T-helper 2 cell treated with Interferon-gamma antibody and Interleukin-4, amounts not matched to agents 5 μg/mL and 100 μg/mL, for 36 hours (primary cell): Measurements from ENCODE around the gene EGR2.
A peak's percentile ranks its signal among the peaks of the same experiment; 100 is the strongest.

Experiments used
- DNase-seq: peaks from one replicate; pipeline ENCODE4 v3.0.0; 2021; ENCODE audit warnings: low spot score
- H3K27ac Mint-ChIP-seq: one replicate; pipeline ENCODE4 v1.8.0; 2021; ENCODE audit warnings: mild to moderate bottlenecking, mixed read lengths
- H3K27me3 Mint-ChIP-seq: one replicate; pipeline ENCODE4 v1.8.0; 2021; ENCODE audit warnings: low read depth, mixed read lengths
- H3K36me3 Mint-ChIP-seq: one replicate; pipeline ENCODE4 v1.8.0; 2021; ENCODE audit warnings: low read depth, mixed read lengths
- H3K4me1 Mint-ChIP-seq: one replicate; pipeline ENCODE4 v1.8.0; 2021; ENCODE audit warnings: low read depth, mixed read lengths
- H3K4me3 Mint-ChIP-seq: one replicate; pipeline ENCODE4 v1.8.0; 2022; ENCODE audit warnings: mild to moderate bottlenecking, moderate library complexity, mixed read lengths
- H3K9me3 Mint-ChIP-seq: one replicate; pipeline ENCODE4 v1.8.0; 2021; ENCODE audit warnings: mixed read lengths

Gene EGR2

GRCh38 chr10:62839590-62839989 is 23.4 kb upstream of the EGR2 start:
- no peak overlapping the region for H3K27ac Mint-ChIP-seq
- H3K36me3 Mint-ChIP-seq, result no peaks in the 10 kb centered on the region
- no peak overlapping the region for H3K4me3 Mint-ChIP-seq
- no peak for DNase-seq
- peaks cover 8% of the 10 kb centered on the region for H3K4me1 Mint-ChIP-seq
- peaks cover 10% of the 10 kb centered on the region for H3K27me3 Mint-ChIP-seq
- H3K9me3 Mint-ChIP-seq, result no peaks in the 10 kb centered on the region

- Mint-ChIP-seq H3K36me3 (no peaks in the 10 kb centered on the region), H3K4me3 (no peak overlapping the region), H3K27me3 (peaks cover 10% of the 10 kb centered on the region), H3K27ac (no peak overlapping the region), H3K4me1 (no peaks in the 10 kb centered on the region), H3K9me3 (no peaks in the 10 kb centered on the region)
- DNase-seq, result no peak
These were observed 15.2 kb upstream of the EGR2 start for GRCh38 chr10:62831346-62831745.

- no peak for DNase-seq
- Mint-ChIP-seq H3K27ac (no peak overlapping the region), H3K36me3 (no peaks in the 10 kb centered on the region), H3K9me3 (no peaks in the 10 kb centered on the region), H3K4me1 (no peaks in the 10 kb centered on the region), H3K4me3 (no peak overlapping the region), H3K27me3 (peaks cover 13% of the 10 kb centered on the region)
These were observed 14.5 kb upstream of the EGR2 start for GRCh38 chr10:62830679-62831078.

- Mint-ChIP-seq H3K4me3 (no peak overlapping the region), H3K36me3 (no peaks in the 10 kb centered on the region), H3K27me3 (peaks cover 13% of the 10 kb centered on the region), H3K4me1 (no peaks in the 10 kb centered on the region), H3K27ac (no peak overlapping the region), H3K9me3 (no peaks in the 10 kb centered on the region)
- DNase-seq, result no peak
These were observed 13.5 kb upstream of the EGR2 start for GRCh38 chr10:62829622-62830021.

- no peaks in the 10 kb centered on the region for H3K36me3 Mint-ChIP-seq
- no peak overlapping the region for H3K4me3 Mint-ChIP-seq
- H3K27me3 Mint-ChIP-seq, result peaks cover 10% of the 10 kb centered on the region
- no peak for DNase-seq
- H3K4me1 Mint-ChIP-seq, result no peaks in the 10 kb centered on the region
- no peaks in the 10 kb centered on the region for H3K9me3 Mint-ChIP-seq
- H3K27ac Mint-ChIP-seq, result no peak overlapping the region
These were observed 10.1 kb upstream of the EGR2 start for GRCh38 chr10:62826273-62826672.

- Mint-ChIP-seq H3K36me3 (peaks cover 4% of the 10 kb centered on the region), H3K27me3 (peaks cover 35% of the 10 kb centered on the region), H3K27ac (no peak overlapping the region), H3K9me3 (no peaks in the 10 kb centered on the region), H3K4me1 (peaks cover 11% of the 10 kb centered on the region), H3K4me3 (no peak overlapping the region)
- no peak for DNase-seq
These were observed 4.4 kb upstream of the EGR2 start for GRCh38 chr10:62820586-62820985.

- DNase-seq, result no peak
- H3K36me3 Mint-ChIP-seq, result peaks cover 4% of the 10 kb centered on the region
- H3K27ac Mint-ChIP-seq, result no peak overlapping the region
- peaks cover 15% of the 10 kb centered on the region for H3K4me1 Mint-ChIP-seq
- peak overlapping the region; percentile 31 for H3K4me3 Mint-ChIP-seq
- no peaks in the 10 kb centered on the region for H3K9me3 Mint-ChIP-seq
- H3K27me3 Mint-ChIP-seq, result peaks cover 42% of the 10 kb centered on the region
These were observed 3.2 kb upstream of the EGR2 start for GRCh38 chr10:62819141-62819920.

GRCh38 chr10:62818426-62819011 is 2.4 kb upstream of the EGR2 start:
- H3K27ac Mint-ChIP-seq, result peak overlapping the region; percentile 24
- peaks cover 10% of the 10 kb centered on the region for H3K36me3 Mint-ChIP-seq
- H3K9me3 Mint-ChIP-seq, result no peaks in the 10 kb centered on the region
- peaks cover 22% of the 10 kb centered on the region for H3K4me1 Mint-ChIP-seq
- H3K27me3 Mint-ChIP-seq, result peaks cover 49% of the 10 kb centered on the region
- DNase-seq, result peak; percentile 73
- H3K4me3 Mint-ChIP-seq, result peak overlapping the region; percentile 89

GRCh38 chr10:62817766-62818425 is 1.7 kb upstream of the EGR2 start:
- Mint-ChIP-seq H3K4me3 (peak overlapping the region; percentile 89), H3K4me1 (peaks cover 25% of the 10 kb centered on the region), H3K27ac (peak overlapping the region; percentile 95), H3K36me3 (peaks cover 13% of the 10 kb centered on the region), H3K27me3 (peaks cover 53% of the 10 kb centered on the region), H3K9me3 (no peaks in the 10 kb centered on the region)
- DNase-seq, result peak; percentile 78

GRCh38 chr10:62817121-62817765 is 1.1 kb upstream of the EGR2 start:
- peak; percentile 78 for DNase-seq
- peak overlapping the region; percentile 89 for H3K4me3 Mint-ChIP-seq
- H3K27me3 Mint-ChIP-seq, result peaks cover 56% of the 10 kb centered on the region
- H3K4me1 Mint-ChIP-seq, result peaks cover 30% of the 10 kb centered on the region
- peak overlapping the region; percentile 95 for H3K27ac Mint-ChIP-seq
- H3K9me3 Mint-ChIP-seq, result no peaks in the 10 kb centered on the region
- peaks cover 18% of the 10 kb centered on the region for H3K36me3 Mint-ChIP-seq

- Mint-ChIP-seq H3K27me3 (peaks cover 59% of the 10 kb centered on the region), H3K36me3 (peaks cover 20% of the 10 kb centered on the region), H3K9me3 (no peaks in the 10 kb centered on the region), H3K4me3 (peak overlapping the region; percentile 89), H3K4me1 (peaks cover 39% of the 10 kb centered on the region), H3K27ac (peak overlapping the region; percentile 70)
- no peak for DNase-seq
These were observed 163 bp downstream of the EGR2 start for GRCh38 chr10:62816076-62816330.

- H3K9me3 Mint-ChIP-seq, result no peaks in the 10 kb centered on the region
- H3K4me1 Mint-ChIP-seq, result peaks cover 44% of the 10 kb centered on the region
- peaks cover 23% of the 10 kb centered on the region for H3K36me3 Mint-ChIP-seq
- no peak for DNase-seq
- peak overlapping the region; percentile 70 for H3K27ac Mint-ChIP-seq
- H3K4me3 Mint-ChIP-seq, result peak overlapping the region; percentile 89
- H3K27me3 Mint-ChIP-seq, result peaks cover 55% of the 10 kb centered on the region
These were observed 638 bp downstream of the EGR2 start for GRCh38 chr10:62815381-62816075.

- H3K4me1 Mint-ChIP-seq, result peaks cover 45% of the 10 kb centered on the region
- H3K27ac Mint-ChIP-seq, result peak overlapping the region; percentile 62
- H3K9me3 Mint-ChIP-seq, result no peaks in the 10 kb centered on the region
- peaks cover 48% of the 10 kb centered on the region for H3K27me3 Mint-ChIP-seq
- peak overlapping the region; percentile 89 for H3K4me3 Mint-ChIP-seq
- H3K36me3 Mint-ChIP-seq, result peaks cover 27% of the 10 kb centered on the region
- DNase-seq, result peak; percentile 28
These were observed 1.3 kb downstream of the EGR2 start for GRCh38 chr10:62814756-62815380.
